Esophagus squamous epithelium (tissue), 4 donors: ENCODE results near the gene SYT1.

Source experiments
- POLR2A ChIP-seq, 4 donors: fragments of 450-650 bp; IDR thresholded peaks; one replicate each; pipeline ENCODE4 v1.6.1; 2017; ENCODE audit warnings: antibody characterized with exemption in 4 of 4, mild to moderate bottlenecking in 4 of 4, moderate library complexity in 3 of 4
- TF ChIP-seq, protein P1 (sequence below), 6 experiments: fragments of 450-650 bp in 4 of 6; fragments of 200-600 bp in 2 of 6; sonication (generic) in 2 of 6; IDR thresholded peaks; one replicate each; pipeline ENCODE4 v1.5.1; 2016 to 2019; ENCODE audit warnings: antibody characterized with exemption in 6 of 6, mild to moderate bottlenecking in 4 of 6, moderate library complexity in 4 of 6

DNA sequence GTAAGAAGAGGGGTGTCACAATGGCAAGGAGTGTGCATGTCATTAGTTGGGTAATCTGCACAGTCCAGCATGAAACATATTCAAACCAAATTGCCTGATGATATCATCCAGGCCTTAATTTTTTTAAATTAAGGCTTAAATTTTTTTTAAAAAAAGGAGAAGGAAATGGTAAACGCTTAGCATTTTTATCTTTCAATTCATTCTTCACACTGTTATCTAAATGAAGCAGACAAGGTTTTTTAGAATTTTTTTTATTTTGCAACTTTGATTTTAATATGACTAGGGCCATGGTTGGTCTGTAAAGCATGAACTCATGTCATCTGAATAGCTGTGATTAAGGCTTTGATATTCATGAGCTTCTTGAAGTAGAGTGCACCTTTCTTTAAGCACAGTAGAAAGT is 362.5 kb downstream of the SYT1 start:
- TF ChIP-seq, protein P1, sequence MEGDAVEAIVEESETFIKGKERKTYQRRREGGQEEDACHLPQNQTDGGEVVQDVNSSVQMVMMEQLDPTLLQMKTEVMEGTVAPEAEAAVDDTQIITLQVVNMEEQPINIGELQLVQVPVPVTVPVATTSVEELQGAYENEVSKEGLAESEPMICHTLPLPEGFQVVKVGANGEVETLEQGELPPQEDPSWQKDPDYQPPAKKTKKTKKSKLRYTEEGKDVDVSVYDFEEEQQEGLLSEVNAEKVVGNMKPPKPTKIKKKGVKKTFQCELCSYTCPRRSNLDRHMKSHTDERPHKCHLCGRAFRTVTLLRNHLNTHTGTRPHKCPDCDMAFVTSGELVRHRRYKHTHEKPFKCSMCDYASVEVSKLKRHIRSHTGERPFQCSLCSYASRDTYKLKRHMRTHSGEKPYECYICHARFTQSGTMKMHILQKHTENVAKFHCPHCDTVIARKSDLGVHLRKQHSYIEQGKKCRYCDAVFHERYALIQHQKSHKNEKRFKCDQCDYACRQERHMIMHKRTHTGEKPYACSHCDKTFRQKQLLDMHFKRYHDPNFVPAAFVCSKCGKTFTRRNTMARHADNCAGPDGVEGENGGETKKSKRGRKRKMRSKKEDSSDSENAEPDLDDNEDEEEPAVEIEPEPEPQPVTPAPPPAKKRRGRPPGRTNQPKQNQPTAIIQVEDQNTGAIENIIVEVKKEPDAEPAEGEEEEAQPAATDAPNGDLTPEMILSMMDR (IDR thresholded peaks at IDR 0.05) = no peak
- no peak for TF ChIP-seq POLR2A (IDR thresholded peaks at IDR 0.05)
